HG03457 (cell line): ENCODE data around the gene OTUD1.
"Not testable (repeated sequence)": the region's sequence is repeated elsewhere in the genome, so short reads cannot be mapped to it uniquely, and the experiment has no call there.

Experiments
- ATAC-seq: cut with Tn5 transposase; IDR thresholded peaks from one replicate; pipeline ENCODE4 v1.9.1; 2021; ENCODE audit warnings: moderate number of reproducible peaks; ENCODE audit not compliant: unreplicated experiment

The OTUD1 gene, protein sequence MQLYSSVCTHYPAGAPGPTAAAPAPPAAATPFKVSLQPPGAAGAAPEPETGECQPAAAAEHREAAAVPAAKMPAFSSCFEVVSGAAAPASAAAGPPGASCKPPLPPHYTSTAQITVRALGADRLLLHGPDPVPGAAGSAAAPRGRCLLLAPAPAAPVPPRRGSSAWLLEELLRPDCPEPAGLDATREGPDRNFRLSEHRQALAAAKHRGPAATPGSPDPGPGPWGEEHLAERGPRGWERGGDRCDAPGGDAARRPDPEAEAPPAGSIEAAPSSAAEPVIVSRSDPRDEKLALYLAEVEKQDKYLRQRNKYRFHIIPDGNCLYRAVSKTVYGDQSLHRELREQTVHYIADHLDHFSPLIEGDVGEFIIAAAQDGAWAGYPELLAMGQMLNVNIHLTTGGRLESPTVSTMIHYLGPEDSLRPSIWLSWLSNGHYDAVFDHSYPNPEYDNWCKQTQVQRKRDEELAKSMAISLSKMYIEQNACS

DNA sequence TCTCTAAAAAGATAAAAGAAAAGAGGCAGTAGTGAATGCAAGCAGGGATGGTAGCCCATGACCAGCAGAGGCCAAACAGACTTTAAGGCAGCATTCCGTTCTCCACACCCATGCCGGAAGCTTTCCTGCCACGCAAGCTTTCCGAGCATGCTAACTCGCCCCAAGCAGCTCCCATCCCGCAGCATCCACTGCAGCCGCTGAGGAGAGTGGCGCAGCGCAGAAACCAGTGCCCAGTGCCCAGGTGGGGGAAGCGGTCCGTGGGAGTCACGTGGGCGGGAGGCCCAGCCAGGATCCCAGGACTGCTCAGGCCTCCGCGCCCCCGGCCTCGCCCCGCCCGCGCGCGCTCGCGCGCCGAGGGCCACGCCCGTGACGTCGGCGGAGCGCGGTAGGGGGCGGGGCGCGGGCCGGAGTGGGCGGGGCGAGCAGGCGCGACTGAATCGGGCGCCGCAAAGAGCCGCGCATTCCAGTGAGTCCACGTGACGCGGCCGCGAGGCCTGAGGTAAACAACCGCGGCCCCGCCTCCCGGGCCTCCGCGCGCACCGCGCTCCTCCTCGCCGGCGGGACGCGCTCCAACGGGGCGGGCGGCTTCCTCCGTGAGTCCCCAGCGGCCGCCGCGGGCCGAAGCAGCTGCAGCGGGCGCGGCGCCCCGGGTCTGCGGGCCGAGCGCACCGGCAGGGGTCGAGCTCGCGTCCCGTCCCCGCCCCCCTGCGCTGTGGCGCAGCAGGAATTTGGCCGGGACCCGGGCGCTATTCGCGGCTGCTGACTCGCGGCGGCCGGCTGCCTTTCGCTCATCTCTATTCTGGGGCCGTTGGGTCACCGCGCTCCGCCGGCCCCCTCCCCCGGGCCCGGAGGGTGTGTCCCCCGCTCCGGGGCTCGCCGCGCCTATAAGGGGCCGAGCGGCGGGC lies at the start of gene OTUD1:
OTUD1 (plus strand) TSS at position 529 of the 905 bp plus-strand sequence. CDS start 383 bp downstream, outside the sequence.
- peak; percentile 73 for ATAC-seq

DNA sequence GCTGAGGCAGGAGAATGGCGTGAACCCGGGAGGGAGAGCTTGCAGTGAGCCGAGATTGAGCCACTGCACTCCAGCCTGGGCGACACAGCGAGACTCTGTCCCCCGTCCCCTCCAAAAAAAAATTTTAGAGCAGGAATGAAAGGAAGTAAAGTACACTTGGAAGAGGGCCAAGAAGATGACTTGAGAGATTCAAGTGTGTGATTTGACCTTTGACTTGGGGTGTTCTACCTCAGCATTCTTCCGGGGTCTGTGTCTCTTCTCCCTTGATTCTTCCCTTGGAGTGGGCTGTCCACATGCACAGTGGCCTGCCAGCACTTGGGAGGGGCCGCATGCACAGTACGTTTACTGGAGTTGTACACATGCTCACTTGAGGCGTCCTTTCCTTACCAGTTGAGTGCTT lies 48.5 kb upstream of the OTUD1 start:
- ATAC-seq = not testable (repeated sequence)

DNA sequence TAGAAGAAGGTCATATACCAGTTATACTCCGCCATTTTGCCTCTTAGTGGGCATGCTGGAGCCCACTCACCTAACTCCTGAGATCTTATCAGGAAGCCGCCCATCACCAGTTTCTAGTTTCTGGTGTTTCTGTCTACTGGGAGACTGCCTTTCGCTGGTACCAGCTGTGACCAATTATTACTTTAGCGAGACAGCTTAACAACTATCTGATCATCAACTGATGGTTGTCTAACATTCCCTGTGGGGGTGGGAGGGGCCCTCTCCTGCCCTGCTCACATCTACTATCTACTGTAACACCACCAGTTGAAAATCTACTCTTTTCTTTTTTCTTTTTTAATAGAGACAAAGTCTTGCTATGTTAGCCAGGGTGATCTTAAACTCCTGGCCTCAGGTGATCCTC lies 48.1 kb upstream of the OTUD1 start:
- ATAC-seq = no peak

DNA sequence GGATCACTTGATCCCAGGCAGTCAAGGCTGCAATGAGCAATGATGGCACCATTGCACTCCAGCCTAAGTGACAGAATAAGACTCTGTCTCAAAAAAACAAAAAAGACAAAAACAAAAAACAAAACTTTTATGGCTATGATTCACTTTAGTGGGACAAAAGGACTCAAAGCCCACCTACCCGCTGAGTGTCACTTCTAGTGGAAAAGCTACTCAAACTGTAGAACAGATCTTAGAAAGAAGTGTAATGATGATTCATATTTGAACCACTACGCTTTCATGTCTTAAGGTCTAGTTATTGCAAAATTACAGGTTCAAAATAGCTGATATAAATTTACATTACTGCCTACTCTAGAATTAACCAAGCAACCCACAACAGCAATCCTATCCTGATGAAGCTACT lies 47.1 kb upstream of the OTUD1 start:
- no peak for ATAC-seq

DNA sequence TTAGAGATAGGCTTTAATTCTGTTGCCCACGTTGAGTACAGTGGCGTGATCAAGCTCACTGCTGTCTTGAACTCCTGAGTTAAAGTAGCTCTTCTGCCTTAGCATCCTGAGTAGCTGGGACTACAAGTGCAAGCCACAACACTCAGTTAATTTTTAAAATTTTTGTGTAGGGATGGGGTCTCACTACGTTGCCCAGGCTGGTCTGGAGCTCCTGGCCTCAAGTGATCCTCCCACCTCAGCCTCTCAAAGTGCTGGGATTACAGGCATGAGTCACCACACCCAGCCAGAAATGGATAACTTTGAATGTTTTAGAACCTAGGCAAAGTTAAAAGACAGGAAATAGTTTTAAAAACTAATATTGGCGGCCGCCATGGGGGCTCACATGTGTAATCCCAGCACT lies 43.9 kb upstream of the OTUD1 start:
- ATAC-seq = no peak

DNA sequence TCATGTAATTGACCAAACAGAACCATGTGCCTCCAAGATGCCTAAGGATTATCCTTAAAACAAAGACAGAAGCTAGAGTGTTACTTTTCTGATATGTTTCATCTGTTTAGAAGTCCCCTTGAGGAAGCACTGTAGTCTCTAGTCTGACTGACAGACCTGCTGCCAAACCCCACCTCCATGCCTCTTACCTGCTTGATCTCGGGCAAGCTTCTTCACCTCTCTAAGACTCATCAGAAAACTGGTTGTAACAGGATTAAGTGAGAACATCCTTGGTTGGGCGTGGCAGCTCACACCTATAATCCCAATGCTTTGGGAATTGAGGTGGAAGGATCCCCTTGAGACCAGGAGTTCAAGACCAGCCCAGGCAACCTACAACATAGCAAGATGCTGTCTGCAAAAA lies 42.2 kb upstream of the OTUD1 start:
- ATAC-seq = no peak

DNA sequence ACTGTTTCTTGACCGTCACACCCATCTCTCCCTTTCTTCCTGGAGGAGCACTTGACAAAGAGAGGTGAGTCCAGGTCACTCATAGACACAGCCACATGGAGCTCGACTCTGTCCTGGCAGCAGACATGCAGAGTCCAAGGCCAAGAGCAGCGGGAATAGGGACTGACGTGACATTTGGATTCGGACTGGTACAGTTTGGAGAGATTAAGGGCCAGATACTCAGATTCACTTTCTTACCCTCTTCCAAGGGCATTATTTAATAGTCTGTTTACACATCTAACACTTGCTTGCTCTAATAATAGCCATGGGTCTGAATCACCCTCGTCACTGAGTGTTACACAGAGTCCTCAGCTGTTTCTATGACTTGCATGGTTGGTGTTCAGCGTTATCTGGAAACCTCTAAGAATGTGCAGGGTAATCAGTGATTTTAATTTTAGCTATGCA lies 39.2 kb upstream of the OTUD1 start:
- ATAC-seq = no peak

DNA sequence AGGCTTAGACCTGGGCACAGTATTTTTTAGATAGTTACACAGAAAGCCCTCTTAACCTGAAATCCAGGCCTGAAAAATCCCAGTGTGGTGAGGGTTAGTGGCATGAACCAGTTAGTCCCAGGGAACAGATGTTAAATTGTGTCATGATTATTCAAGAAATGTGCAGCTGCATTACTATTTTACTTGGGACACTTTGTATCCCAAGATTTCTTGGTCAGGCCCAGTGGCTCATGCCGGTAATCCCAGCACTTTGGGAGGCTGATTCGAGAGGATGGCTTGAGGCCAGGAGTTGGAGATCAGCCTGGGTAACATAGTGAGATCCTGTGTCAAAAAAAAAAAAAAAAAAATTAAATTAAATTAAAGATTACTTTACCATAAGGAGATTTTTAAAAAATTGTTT lies 36.0 kb upstream of the OTUD1 start:
- ATAC-seq = no peak

DNA sequence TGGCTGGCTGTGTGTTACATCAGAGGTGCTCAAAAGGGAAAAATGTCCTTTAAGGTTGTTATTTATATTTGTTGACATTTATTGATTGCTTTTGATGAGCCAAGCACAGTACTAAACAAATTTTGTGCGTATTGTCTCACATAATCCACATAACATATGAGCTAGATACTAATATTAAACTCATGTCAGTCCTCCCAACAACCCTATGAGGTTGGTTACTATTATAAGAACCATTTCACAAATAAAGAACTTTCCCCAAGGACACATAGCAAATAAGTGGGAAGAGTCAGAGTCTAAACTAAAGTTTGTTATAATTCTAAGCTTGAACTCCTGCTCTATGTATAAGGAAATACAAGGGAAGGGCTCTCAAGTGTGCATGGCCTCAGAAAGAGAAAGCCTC lies 35.6 kb upstream of the OTUD1 start:
- ATAC-seq = no peak

DNA sequence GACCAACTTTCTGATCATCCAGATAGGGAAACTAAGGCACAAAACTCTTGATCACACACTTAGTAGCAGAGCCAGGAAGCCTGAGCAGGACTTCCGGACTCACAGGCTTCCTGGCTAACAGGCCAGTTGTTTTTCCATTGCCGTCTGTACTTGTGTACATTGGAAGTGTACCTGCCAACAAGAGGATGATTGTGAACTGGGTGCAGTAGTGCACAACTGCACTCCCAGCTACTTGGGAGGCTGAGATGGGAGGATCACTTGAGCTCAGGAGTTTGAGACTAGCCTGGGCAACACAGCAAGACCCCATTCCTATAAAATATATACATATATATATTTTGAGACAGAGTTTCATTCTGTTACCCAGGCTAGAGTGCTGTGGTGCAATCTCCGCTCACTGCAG lies 35.2 kb upstream of the OTUD1 start:
- ATAC-seq = no peak

DNA sequence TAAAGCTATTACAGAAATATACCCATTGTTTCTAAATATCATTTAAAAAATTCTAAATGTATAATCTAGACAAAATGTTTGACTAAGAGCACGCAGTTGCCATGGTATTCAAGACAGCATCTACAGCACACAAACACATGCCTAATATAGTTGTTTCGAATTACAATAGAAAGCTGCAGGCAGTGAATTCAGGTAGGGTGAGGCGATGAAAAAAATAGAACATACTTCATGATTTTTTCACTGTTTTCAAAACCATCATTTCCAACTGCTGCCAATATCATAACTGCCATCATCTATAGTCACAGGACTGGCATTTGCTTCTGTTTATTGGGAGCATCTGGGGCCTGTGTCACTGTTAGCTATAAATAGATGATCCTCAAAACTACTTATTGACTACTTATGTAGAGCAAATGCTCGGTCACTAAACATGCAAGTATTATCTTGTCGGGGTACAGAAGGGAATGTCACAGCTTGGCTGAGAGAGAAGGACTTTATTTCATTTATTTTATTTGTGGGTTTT lies 34.4 kb upstream of the OTUD1 start:
- no peak for ATAC-seq

DNA sequence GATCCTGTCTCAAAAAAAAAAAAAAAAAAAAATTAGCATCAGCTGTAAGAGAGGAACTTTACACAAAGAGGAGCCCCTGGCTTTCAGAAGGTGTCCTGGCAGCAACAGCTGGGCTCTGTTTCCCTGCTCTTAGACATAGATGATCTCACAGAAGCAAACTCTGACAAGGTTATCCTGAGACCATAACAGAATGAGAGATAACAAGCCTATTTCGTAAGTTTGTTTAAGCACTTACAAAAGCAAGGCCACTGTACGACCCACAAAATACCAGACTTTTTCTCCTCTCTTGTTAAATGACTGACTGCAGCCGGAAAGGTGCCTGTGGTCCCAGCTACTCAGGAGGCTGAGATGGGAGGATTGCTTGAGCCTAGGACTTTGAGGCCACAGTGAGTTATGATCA lies 33.3 kb upstream of the OTUD1 start:
- no peak for ATAC-seq

DNA sequence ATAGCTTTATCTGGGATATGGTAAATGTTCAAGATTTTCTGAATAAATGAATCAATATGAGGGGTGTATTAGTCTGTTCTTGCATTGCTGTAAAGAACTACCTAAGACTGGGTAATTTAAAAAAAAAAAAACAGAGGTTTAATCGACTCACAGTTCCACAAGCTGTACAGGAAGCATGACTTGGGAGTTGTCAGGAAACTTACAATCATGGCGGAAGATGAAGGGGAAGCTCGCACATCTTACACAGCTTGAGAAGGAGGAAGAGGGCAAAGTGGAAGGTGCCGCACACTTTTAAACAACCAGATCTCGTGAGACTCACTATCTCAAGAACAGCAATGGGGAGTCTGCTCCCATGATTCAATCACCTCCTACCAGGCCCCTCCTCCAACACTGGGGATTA lies 32.5 kb upstream of the OTUD1 start:
- no peak for ATAC-seq

DNA sequence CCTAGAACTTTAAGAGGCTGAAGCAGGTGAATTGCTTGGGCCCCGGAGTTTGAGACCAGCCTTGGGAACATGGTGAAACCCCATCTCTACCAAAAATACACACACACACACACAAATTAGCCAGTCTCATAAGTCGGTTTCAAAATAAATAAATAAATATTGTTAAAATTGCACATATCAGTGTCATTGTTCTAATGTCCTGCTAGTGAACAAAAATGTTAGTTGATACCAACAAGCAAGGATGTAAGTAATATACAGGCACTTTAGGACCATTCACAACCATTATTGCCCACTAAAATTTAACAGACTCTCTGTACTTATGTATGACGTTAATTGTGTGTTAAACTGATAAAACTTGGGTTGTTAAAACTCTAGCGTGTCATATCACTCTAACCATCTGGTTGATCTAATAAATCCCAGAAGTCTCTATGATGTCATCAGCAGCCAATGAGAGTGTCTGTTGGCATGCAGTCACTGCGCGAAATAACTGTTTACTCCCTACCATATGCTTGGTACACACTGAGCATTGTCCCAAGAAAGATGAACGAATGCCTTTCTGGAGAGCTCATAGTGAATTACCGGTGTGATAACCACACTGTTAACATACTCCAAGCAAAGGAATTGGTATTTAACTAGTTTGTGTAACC lies 30.4 kb upstream of the OTUD1 start:
- no peak for ATAC-seq

DNA sequence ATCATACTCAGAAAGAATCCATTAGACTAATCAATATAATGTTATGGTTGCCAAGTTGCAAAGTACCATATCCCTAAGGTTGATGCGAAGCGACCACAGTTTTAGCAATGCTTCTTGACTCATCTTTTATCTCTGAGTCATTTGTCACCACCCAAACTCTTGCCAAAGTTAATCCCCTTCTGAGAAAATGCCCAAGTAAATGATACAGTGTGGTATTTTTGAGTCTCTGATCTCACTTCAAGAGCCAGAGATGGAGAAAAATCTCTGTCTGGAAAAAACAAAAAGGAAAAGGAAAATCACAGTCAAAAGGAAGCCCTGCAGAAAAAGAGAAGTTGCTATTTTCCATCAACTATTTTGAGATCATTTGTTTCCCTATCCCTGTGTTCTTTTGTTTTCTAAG lies 26.7 kb upstream of the OTUD1 start:
- ATAC-seq = no peak

DNA sequence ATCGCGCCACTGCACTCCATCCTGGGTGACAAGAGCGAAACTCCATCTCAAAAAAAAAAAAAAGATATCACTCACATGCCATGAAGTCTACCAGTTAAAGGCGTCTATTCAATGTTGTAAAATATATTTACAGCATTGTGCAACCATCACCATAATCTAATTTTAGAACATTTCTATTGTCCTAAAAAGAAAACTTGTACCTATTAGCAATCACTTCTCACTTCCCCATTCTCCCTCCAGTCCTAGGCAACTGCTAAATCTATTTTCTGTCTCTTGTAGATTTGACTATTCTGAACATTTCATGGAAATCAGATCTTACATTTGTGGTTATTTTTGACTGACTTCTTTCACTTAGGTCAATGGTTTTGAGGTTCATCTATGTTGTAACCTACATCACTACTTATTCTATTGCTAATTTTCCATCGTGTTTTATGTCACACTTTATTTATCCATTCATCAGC lies 25.2 kb upstream of the OTUD1 start:
- ATAC-seq = peak; percentile 86

DNA sequence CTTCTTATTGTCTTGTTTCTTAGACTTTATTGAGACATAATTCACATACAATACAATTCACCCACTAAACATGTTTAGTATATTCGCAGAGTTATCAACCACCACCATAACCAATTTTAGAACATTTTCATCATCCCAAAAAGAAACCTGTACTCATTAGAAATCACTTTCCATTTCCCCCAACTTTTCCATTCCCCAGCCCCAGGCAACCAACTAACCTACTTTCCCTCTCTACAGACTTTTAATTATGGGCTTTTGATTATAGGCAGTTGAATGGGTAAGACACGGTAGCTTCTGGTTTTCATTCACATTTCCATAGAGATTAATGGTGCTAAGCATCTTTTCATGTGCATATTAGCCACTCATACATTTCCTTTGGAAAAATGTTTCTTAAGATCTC lies 24.2 kb upstream of the OTUD1 start:
- ATAC-seq = no peak

DNA sequence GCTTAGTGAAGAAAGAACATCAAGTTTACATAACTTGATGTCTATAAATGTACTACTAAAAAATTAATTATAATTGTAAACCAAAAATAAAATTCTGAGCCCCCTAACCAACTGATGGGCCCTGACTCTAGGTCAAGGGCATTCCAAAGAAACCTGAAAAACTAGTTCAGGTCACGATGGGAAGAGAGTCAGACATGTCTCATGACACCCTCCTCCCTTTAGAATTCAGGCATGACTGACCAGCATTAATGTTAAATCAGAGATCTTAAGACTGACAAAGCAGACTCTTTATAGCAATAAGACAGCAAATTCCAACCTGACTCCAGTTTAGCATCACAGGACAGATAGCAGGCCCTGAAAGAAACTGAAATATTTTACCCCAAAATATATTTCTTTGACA lies 21.6 kb upstream of the OTUD1 start:
- no peak for ATAC-seq

DNA sequence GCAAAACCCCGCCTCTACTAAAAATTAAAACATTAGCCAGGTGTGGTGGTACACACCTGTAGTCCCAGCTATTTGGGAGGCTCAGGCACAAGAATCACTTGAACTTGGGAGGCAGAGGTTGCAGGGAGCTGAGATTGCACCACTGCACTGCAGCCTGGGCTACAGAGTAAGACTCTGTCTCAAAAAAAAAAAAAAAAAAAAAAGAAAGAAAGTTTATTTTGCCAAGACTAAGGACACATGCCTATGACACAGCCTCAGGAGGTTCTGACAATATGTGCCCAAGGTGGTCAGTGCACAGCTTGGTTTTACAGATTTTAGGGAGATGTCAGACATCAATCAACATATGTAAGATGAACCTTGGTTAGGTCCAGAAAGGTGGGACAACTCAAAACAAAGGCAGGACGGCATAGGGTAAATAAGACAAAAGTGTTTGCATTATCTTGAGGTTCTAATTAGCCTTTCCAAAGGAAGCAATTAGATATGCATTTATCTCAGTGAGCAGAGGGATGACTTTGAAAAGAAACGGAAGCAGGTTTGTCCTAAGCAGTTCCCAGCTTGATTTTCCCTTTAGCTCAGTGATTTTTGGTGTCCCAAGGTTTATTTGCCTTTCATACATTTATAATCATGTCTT lies 20.7 kb upstream of the OTUD1 start:
- ATAC-seq = no peak

DNA sequence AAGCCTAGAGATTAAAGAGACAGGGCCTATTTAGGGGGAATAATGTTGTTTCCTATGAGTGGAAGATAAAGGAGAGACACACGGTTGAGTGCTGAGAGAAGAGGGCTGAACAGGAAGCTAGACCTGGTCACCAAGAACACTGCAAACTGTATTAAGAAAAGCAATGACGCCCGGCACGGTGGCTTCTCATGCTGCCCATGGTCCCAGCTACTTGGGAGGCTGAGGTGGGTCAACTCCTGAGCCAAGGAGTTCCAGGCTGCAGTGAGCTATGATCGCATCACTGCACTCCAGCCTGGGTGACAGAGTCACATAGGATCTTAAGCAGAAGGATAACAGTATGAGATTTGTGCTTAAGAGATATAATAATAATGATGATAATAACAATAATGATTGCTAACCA lies 19.7 kb upstream of the OTUD1 start:
- no peak for ATAC-seq
